HG02852 (cell line): ENCODE data around the gene GP2.

Experiments used
- ATAC-seq: cut with Tn5 transposase; IDR thresholded peaks from one replicate; pipeline ENCODE4 v1.9.1; 2021; ENCODE audit warnings: mild to moderate bottlenecking, moderate library complexity; ENCODE audit not compliant: unreplicated experiment

The GP2 gene

GRCh38 chr16:20327444-20328041, at the start of gene GP2:
Gene GP2 (minus strand): TSS chr16:20327513. CDS start chr16:20326431, 1,082 bp downstream.
- ATAC-seq, result no peak

DNA sequence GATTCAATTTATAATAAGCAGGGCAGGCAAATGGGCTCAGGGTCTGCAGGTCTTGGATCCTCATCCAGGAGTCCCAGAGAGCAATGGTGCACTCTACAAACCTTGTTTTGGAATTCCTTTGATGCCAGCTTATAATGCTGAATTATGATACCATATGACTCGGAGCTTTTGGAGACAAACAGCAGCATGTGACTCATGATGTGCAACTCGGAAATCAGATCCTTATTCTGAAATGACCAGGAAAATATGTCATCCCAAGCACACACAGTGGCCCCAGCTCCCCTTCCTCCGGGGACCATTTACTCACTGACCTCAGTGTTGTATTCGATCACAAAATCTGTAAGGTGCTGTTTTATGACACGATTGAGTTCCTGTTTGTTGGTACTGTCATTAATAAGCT, 45.4 kb upstream of the GP2 start:
- ATAC-seq, result no peak

DNA sequence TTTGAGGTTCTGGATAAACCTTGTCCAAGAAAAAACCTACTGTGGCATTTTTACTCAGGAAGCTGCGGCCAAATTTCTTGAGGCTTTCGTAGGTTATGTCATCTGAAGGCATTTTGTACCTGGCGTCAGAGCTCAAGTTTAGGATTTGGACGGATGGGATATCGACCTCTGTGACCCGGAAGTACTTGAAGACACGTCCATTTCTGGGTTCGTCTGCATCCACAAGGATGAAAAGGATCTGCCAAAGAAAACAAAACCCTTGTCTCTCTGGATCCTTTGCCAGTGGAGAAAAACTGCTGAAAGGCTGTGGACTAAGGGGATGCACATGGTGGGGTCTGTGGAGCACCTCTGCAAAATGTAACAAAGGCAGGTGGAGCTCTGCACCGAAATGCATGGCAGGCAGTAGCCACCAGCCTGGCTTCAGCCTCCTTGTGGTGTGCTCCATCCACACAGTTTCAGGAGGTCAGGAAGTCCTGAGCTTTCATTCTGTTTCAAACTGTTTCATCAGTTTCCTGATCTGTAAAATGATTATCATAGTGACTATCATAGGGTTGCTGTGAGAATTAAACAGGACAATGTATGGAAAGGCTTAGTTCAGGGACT, 42.2 kb upstream of the GP2 start:
- no peak for ATAC-seq

GRCh38 chr16:20364051-20364450, 36.7 kb upstream of the GP2 start:
- ATAC-seq, result no peak

DNA sequence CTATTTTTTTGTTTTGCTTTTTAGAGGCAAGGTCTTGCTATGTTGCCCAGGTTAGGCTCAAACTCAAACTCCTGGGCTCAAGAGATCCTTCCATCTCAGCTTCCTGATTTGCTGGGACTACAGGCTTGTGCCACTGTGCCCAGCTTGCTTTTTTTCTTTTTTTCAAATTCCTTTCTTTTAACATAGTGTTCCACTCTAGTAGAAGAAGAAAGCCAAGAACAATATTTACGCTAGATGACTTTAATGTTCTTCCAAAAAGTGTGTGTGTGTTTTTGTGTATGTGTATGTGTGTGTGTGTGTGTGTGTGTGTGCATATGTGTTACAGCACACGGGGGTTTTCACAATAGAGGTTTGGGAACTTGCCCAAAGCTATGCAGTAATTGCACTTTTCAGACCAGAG, 35.9 kb upstream of the GP2 start:
- no peak for ATAC-seq

- no peak for ATAC-seq
Measured at GRCh38 chr16:20359997-20360396, 32.7 kb upstream of the GP2 start.

GRCh38 chr16:20355114-20355782, 27.9 kb upstream of the GP2 start:
- ATAC-seq, result no peak

- ATAC-seq, result no peak
Measured at GRCh38 chr16:20353379-20353778, 26.1 kb upstream of the GP2 start.

DNA sequence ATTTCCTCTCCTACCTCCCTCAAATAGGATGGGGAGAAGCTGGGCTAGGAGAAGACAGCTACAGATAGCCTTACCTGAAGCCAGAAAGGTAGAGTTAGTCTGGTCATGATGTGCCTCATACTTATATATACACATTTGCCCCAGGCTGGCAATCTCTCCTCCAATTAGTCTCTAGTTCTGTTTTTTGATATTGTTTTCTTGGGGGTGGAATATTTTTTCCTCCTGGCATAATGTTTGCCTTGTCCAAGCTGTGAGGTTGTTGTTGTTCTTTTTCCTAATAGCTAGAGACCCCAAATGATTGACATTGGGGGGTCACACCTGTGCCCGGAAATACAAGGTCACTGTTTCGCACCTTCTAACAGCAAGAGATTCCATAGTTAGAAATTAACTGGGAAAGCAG, 25.3 kb upstream of the GP2 start, which contains the start of gene UMOD:
Gene UMOD (minus strand): TSS at position 101 of the 400 bp plus-strand sequence. CDS start 1,978 bp downstream, outside the sequence.
- ATAC-seq, result no peak

GRCh38 chr16:20349615-20350014, 22.3 kb upstream of the GP2 start:
- ATAC-seq, result no peak

- ATAC-seq, result no peak
Measured at GRCh38 chr16:20348365-20349185, 21.3 kb upstream of the GP2 start.

DNA sequence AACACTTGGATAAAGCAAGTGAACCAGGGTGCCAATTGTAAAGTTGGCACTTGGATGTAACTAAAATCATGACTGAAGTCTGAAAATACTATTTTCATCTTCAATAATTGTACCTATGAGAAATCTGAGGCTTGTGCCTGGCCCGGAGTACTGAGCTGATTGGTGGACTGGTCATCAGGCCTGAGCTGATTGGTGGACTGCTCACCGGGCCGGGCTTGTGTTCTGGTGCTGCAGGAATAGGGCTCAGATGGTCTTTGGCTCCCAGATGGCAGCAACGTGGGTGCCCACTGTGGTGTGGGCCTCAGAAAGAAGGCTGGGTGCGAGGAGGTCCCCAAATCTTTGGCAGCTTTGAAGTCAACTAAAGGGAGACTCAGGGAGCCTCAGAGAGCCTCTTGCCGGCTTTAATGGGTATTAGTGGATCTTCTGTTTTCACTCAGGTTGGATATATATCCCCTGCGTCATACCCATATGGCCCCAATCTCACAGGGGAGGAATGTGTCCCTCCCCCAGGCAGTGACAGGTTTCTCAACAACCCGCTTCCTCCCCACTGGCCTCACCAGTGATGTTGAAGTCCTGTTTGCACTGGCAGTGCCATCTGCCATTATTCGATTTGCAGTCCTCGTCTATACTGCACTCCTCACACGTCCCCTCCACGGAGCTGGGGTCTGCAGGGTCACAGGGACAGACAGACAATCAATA, 20.5 kb upstream of the GP2 start:
- ATAC-seq, result no peak

DNA sequence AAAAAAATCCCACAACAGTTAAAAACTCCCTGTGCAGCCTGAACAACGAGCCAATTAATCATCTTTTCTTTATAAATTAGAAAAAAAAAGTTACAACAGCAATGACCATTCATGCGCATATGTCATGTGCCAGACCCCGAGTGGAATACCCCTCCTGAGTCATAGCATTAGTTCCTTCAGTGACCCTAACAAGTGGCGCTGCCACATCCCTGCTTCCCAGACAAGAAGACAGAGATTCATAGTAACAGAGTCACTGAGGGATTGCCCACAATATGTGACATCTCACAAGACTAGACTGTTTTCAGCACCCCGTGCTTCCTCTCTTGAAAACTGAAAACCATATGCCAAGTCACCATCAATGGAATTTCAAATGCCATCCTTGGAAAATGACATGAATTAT, 17.3 kb upstream of the GP2 start:
- ATAC-seq, result no peak

DNA sequence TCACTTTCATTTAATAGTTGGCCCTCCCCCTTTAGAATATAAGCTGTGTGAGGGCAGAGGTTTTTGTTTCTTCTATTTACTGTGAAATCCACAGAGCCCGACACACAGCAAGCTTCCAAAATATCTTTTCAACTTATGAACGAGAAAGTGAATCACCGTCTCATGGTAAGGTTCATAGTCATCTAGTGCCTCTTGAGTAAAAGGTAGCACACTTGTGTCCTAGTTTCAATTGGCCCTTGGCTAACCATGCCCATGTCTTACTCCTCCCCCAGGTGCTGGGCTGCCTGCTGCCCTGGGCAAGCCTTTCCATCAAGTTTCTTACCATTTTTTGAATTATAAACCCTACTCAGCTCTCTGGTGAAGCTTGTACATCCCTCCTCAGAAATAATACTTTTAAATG, 12.4 kb upstream of the GP2 start:
- ATAC-seq, result no peak

- no peak for ATAC-seq
Measured at GRCh38 chr16:20336955-20337354, 9.6 kb upstream of the GP2 start.

GRCh38 chr16:20334396-20334795, 7.1 kb upstream of the GP2 start:
- ATAC-seq, result no peak

- ATAC-seq, result no peak
Measured at GRCh38 chr16:20333120-20333519, 5.8 kb upstream of the GP2 start.

- ATAC-seq, result no peak
Measured at GRCh38 chr16:20332411-20332810, 5.1 kb upstream of the GP2 start.

DNA sequence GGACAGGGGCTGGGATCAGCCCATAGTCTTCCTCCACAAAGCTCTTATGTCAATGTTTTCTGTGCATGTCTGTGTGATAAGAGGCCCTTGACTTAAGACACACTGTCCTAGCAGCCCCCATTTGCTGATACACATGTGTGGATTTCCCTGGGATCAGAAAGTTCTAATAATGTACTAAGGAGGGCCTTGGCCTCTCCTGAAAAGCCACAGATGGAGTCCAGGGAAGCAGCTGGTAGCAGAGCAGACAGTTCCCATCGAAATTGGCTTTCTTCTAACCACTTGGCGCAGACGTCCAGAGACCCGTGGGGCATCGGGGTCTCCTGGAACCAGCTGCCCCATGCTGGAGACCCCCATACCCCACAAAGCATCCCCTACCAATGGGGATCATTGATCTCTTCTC, 4.3 kb upstream of the GP2 start:
- no peak for ATAC-seq

GRCh38 chr16:20329392-20330138, 2.3 kb upstream of the GP2 start:
- no peak for ATAC-seq
